ENCODE results near the gene MEIS2. TPM values are rescaled to one million over a fixed set of nuclear protein-coding genes. Genes with fewer than 3 reads are reported as not detected.

Gene MEIS2
- total RNA-seq, 1 experiment from 2014 or later = 17.5 TPM

DNA sequence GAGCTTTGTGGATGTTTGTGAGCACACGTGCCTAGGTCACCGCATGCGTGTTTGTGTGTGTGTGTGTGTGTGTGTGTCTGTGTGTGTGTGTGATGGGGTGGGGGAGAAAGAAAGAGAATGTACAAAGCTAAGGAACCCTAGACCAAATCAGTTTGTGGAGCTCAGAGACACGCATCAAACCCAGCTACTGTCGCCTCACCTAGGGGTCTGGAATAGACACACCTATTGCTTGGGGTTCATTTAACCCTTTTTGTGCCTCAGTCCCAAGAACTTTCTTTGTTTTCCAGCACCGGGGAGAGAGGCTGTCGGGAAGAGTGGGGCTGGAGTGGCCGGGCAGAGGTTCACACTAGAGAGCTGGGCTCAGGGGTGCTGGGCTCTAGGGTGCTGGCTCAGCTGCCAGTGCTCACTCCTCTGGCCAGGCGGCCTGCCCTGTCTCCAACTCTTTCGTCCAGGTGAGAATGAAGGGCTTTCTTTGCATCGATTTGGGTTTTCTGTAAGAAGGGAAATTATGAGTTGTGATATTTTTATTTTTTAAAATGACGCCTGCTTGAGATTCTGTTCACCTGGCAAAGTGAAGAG is 221.6 kb downstream of the MEIS2 start:
- H3K4me2 ChIP-seq (ENCODE audit: low read length) = no peak overlapping the region
- intact Hi-C loops (cut with micrococcal nuclease) = loop anchor here (5.0 kb wide), 1 partner anchor 136 kb away; no protein-coding TSS in a partner anchor

DNA sequence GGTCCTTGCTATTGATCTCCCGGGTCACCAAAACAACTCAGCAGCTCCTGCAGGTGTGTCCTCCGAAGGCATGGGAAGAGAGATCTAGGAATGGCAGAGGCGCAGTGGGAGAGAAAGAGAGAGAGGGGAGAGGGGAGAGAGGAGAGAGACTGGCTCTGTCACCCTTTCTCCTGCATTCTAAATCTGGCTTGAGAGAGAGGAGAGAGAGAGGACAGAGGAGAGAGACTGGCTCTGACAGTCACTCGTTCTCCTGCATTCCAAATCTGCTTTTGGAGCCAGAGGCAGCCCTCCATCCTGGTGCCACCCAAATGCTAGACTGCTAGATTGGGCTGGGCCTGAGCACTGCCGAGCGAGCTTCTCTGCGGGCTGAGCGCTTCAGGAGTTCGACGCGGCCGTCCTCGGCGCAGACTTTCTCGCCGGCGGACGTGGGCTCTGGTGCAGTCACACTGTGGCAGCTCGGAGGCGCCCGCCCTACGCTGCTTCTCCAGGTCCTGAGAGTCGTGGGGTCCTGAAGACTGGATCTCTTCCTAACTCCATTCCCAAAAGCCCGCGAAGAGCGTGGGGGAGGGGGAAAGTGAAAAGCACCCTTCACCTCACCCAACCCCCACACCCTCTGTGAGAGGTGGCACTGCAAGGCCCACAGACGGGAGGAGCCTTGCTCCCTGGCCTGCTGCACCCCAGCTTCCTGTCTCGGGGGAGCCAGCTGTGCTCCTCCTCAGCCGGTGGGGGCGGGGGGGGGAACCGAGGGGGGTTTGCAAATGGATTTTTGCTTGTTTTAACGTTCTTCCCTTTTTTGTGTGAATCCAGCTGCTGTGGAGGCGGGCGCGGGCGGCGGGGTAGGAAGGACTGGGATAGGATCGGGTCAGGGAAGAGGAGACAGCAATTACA is 222.3 kb downstream of the MEIS2 start:
- Histone ChIP-seq H3K79me2 (ENCODE audit: low read length) (no peaks in the 10 kb centered on the region), H3K27ac (ENCODE audit: low read length) (no peak overlapping the region), H3K9ac (ENCODE audit: low read length) (no peak overlapping the region), H3K9me2 (replicated peaks; ENCODE audit: low read length) (no peaks in the 10 kb centered on the region), H3F3A (ENCODE audit: low read length, unreplicated experiment) (no peaks in the 10 kb centered on the region), H3K4me3 (ENCODE audit: low read length) (no peak overlapping the region), H3K9me3 (ENCODE audit: low read length) (no peaks in the 10 kb centered on the region), H3K27me3 (ENCODE audit: low read length) (peaks cover 12% of the 10 kb centered on the region), H3K36me3 (ENCODE audit: low read depth, low read length) (no peaks in the 10 kb centered on the region), H4K20me1 (ENCODE audit: low read length) (no peaks in the 10 kb centered on the region), H2AFZ (ENCODE audit: low read length) (no peak overlapping the region), H3K4me1 (ENCODE audit: insufficient read depth, low read length) (peaks cover 5% of the 10 kb centered on the region; the same call in 1 of the 2 replicates), H3K4me2 (ENCODE audit: low read length) (no peak overlapping the region)
- ChIA-PET CTCF (no interaction called here), POLR2A (ENCODE audit: unreplicated experiment) (no interaction called here)
- BruUV-seq (replicated peaks) = no TSS peak
- no peak for ATAC-seq
- no peak for DNase-seq
- intact Hi-C loops (cut with micrococcal nuclease) = loop anchor here (5.0 kb wide), 1 partner anchor 136 kb away; no protein-coding TSS in a partner anchor
- no peak for TF ChIP-seq EZH2phosphoT487 (IDR thresholded peaks at IDR 0.05; ENCODE audit: borderline replicate concordance, low read length)
- TF ChIP-seq, protein P1, sequence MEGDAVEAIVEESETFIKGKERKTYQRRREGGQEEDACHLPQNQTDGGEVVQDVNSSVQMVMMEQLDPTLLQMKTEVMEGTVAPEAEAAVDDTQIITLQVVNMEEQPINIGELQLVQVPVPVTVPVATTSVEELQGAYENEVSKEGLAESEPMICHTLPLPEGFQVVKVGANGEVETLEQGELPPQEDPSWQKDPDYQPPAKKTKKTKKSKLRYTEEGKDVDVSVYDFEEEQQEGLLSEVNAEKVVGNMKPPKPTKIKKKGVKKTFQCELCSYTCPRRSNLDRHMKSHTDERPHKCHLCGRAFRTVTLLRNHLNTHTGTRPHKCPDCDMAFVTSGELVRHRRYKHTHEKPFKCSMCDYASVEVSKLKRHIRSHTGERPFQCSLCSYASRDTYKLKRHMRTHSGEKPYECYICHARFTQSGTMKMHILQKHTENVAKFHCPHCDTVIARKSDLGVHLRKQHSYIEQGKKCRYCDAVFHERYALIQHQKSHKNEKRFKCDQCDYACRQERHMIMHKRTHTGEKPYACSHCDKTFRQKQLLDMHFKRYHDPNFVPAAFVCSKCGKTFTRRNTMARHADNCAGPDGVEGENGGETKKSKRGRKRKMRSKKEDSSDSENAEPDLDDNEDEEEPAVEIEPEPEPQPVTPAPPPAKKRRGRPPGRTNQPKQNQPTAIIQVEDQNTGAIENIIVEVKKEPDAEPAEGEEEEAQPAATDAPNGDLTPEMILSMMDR (conservative IDR thresholded peaks at IDR 0.05; ENCODE audit: low read depth, low read length) = no peak
- TF ChIP-seq EZH2 (IDR thresholded peaks at IDR 0.05; ENCODE audit: low read length, unreplicated experiment) = no peak

More for the DNA sequence above, 221.6 kb downstream of the MEIS2 start:
- BruUV-seq (replicated peaks) = no TSS peak
- H3K27me3 ChIP-seq (ENCODE audit: low read length) = peaks cover 12% of the 10 kb centered on the region
- no peaks in the 10 kb centered on the region for H3K79me2 ChIP-seq (ENCODE audit: low read length)
- ChIA-PET POLR2A (ENCODE audit: unreplicated experiment) (no interaction called here), CTCF (interaction anchor here (0.5 kb wide), 1 partner anchor 223 kb away, joined by 3 read pairs; no protein-coding TSS in a partner anchor)
- TF ChIP-seq EZH2 (IDR thresholded peaks at IDR 0.05; ENCODE audit: low read length, unreplicated experiment) = no peak
- TF ChIP-seq, protein P1 (conservative IDR thresholded peaks at IDR 0.05; ENCODE audit: low read depth, low read length) = no peak
- no peak for TF ChIP-seq EZH2phosphoT487 (IDR thresholded peaks at IDR 0.05; ENCODE audit: borderline replicate concordance, low read length)
- no peak for DNase-seq
- peaks cover 5% of the 10 kb centered on the region; the same call in 1 of the 2 replicates for H3K4me1 ChIP-seq (ENCODE audit: insufficient read depth, low read length)
- no peaks in the 10 kb centered on the region for H3K36me3 ChIP-seq (ENCODE audit: low read depth, low read length)
- no peaks in the 10 kb centered on the region for H4K20me1 ChIP-seq (ENCODE audit: low read length)
- H3K27ac ChIP-seq (ENCODE audit: low read length) = no peak overlapping the region
- no peak overlapping the region for H3K9ac ChIP-seq (ENCODE audit: low read length)
- H3K9me3 ChIP-seq (ENCODE audit: low read length) = no peaks in the 10 kb centered on the region
- H3K4me3 ChIP-seq (ENCODE audit: low read length) = no peak overlapping the region
- H3F3A ChIP-seq (ENCODE audit: low read length, unreplicated experiment) = no peaks in the 10 kb centered on the region
- H2AFZ ChIP-seq (ENCODE audit: low read length) = no peak overlapping the region
- ATAC-seq = no peak
- H3K9me2 ChIP-seq (replicated peaks; ENCODE audit: low read length) = no peaks in the 10 kb centered on the region
